Hepatic stellate cell (primary cell): ENCODE data around the gene NOBOX.
"Not testable (repeated sequence)": the region's sequence is repeated elsewhere in the genome, so short reads cannot be mapped to it uniquely, and the experiment has no call there.

Experiments used
- DNase-seq: peaks from one replicate; pipeline ENCODE4 v3.0.0; 2011; ENCODE audit warnings: low spot score

Gene NOBOX

GRCh38 chr7:144403649-144404061 lies at the start of gene NOBOX:
NOBOX (minus strand) TSS chr7:144403693.
- no peak for DNase-seq

GRCh38 chr7:144452064-144452463 lies 48.6 kb upstream of the NOBOX start:
- no peak for DNase-seq

- DNase-seq = no peak
Measured at GRCh38 chr7:144445590-144445989, 42.1 kb upstream of the NOBOX start.

GRCh38 chr7:144439717-144440205 lies 36.3 kb upstream of the NOBOX start:
- no peak for DNase-seq

- DNase-seq = no peak
Measured at GRCh38 chr7:144438759-144439158, 35.3 kb upstream of the NOBOX start.

GRCh38 chr7:144437370-144438191 lies 34.1 kb upstream of the NOBOX start:
- DNase-seq = no peak

GRCh38 chr7:144436500-144436899 lies 33.0 kb upstream of the NOBOX start:
- DNase-seq = no peak

GRCh38 chr7:144428431-144428830 lies 24.9 kb upstream of the NOBOX start:
- no peak for DNase-seq

GRCh38 chr7:144427539-144427938 lies 24.0 kb upstream of the NOBOX start:
- DNase-seq = not testable (repeated sequence)

GRCh38 chr7:144418931-144419330 lies 15.4 kb upstream of the NOBOX start:
- not testable (repeated sequence) for DNase-seq

GRCh38 chr7:144416341-144416740 lies 12.8 kb upstream of the NOBOX start:
- no peak for DNase-seq

GRCh38 chr7:144415858-144416257 lies 12.4 kb upstream of the NOBOX start:
- DNase-seq = no peak

GRCh38 chr7:144414815-144415214 lies 11.3 kb upstream of the NOBOX start:
- no peak for DNase-seq

- DNase-seq = no peak
Measured at GRCh38 chr7:144410441-144410840, 6.9 kb upstream of the NOBOX start.

GRCh38 chr7:144408121-144408520 lies 4.6 kb upstream of the NOBOX start:
- DNase-seq = no peak

GRCh38 chr7:144407266-144407931 lies 3.9 kb upstream of the NOBOX start:
- DNase-seq = no peak

- DNase-seq = no peak
Measured at GRCh38 chr7:144404946-144405345, 1.5 kb upstream of the NOBOX start.

GRCh38 chr7:144403102-144403501 lies 391 bp downstream of the NOBOX start:
- no peak for DNase-seq

- no peak for DNase-seq
Measured at GRCh38 chr7:144401490-144401889, 2.0 kb downstream of the NOBOX start.

GRCh38 chr7:144399946-144400345 lies 3.5 kb downstream of the NOBOX start:
- DNase-seq = no peak

- no peak for DNase-seq
Measured at GRCh38 chr7:144398911-144399310, 4.6 kb downstream of the NOBOX start.

GRCh38 chr7:144398291-144398690 lies 5.2 kb downstream of the NOBOX start:
- DNase-seq = no peak

GRCh38 chr7:144397086-144397485 lies 6.4 kb downstream of the NOBOX start:
- no peak for DNase-seq
